ENCODE results near the gene CYTH1.

CYTH1 gene

DNA sequence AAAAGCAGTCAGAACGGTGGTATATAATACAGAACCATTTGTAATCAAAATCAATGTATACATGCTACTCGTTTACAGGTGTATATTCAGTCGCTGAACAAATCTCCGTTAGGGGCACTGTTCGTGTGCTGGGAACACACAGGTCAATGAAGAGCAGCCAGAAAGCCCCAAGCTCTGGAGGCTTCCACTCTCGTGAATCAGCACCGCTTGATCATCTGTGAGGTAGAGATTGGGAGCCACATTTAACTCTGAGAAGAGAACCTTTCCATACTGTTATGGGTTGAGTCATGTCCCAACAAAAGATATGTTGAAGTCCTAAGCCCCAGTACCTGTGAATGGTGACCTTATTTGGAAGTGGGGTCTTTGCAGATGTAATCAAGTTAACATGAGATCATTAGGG, 5.4 kb upstream of the CYTH1 start:
- TF ChIP-seq, protein P1, sequence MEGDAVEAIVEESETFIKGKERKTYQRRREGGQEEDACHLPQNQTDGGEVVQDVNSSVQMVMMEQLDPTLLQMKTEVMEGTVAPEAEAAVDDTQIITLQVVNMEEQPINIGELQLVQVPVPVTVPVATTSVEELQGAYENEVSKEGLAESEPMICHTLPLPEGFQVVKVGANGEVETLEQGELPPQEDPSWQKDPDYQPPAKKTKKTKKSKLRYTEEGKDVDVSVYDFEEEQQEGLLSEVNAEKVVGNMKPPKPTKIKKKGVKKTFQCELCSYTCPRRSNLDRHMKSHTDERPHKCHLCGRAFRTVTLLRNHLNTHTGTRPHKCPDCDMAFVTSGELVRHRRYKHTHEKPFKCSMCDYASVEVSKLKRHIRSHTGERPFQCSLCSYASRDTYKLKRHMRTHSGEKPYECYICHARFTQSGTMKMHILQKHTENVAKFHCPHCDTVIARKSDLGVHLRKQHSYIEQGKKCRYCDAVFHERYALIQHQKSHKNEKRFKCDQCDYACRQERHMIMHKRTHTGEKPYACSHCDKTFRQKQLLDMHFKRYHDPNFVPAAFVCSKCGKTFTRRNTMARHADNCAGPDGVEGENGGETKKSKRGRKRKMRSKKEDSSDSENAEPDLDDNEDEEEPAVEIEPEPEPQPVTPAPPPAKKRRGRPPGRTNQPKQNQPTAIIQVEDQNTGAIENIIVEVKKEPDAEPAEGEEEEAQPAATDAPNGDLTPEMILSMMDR (IDR thresholded peaks at IDR 0.05; ENCODE audit: low read depth, low read length): no peak
- no peak for DNase-seq (ENCODE audit: extremely low read depth, low read depth)

- DNase-seq (ENCODE audit: extremely low read depth, low read depth): no peak
- TF ChIP-seq, protein P1 (IDR thresholded peaks at IDR 0.05; ENCODE audit: low read depth, low read length): no peak
Measured at GRCh38 chr17:78785663-78786057, 3.6 kb upstream of the CYTH1 start.

GRCh38 chr17:78785011-78785662, 3.1 kb upstream of the CYTH1 start:
- TF ChIP-seq, protein P1 (IDR thresholded peaks at IDR 0.05; ENCODE audit: low read depth, low read length): no peak
- no peak for DNase-seq (ENCODE audit: extremely low read depth, low read depth)

DNA sequence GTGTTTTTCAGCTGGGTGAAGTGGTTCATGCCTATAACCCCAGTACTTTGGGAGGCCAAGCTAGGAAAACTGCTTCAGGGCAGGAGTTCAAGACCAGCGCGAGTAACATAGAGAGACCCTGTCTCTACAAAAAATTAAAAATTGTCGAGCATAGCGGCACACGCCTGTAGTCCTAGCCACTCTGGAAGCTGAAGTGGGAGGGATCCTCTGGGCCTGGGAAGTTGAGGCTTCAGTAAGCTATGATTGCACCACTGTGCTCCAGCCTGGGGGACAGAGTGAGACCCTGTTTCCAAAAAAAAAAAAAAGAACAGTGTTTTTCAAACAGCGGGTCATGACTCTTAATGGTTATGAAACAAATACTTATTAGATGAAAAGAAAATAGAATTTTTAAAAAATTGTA, 2.3 kb upstream of the CYTH1 start:
- TF ChIP-seq, protein P1 (IDR thresholded peaks at IDR 0.05; ENCODE audit: low read depth, low read length): no peak
- DNase-seq (ENCODE audit: extremely low read depth, low read depth): no peak

DNA sequence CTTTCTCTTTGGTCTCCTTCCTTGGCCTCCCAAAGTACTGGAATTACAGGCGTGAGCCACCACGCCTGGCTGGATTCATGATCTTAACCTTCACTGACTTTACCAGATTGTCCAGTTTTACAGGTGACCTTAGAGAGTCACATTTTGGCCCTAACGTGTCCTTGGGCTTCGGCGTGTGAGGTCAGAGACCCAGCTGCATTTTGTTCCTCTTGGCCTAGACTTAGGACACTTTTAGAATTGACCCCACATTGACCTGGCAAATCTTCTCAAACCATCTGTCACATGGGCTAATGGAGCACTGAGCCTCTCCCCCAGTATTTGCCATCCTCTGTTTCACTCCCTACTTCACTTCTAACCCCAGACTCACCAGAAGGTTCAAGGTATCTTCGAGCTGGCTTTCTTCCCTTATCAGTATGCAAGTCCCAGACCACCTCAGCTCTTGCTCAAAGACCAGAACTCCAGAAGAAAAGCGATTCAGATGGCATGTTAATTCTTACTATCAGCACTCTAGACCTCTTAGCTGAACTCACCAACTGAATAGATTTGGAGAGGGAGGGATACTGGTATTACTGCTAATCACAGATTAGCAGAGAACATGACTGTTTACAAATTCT, 1.7 kb upstream of the CYTH1 start:
- TF ChIP-seq, protein P1 (IDR thresholded peaks at IDR 0.05; ENCODE audit: low read depth, low read length): no peak
- no peak for DNase-seq (ENCODE audit: extremely low read depth, low read depth)

DNA sequence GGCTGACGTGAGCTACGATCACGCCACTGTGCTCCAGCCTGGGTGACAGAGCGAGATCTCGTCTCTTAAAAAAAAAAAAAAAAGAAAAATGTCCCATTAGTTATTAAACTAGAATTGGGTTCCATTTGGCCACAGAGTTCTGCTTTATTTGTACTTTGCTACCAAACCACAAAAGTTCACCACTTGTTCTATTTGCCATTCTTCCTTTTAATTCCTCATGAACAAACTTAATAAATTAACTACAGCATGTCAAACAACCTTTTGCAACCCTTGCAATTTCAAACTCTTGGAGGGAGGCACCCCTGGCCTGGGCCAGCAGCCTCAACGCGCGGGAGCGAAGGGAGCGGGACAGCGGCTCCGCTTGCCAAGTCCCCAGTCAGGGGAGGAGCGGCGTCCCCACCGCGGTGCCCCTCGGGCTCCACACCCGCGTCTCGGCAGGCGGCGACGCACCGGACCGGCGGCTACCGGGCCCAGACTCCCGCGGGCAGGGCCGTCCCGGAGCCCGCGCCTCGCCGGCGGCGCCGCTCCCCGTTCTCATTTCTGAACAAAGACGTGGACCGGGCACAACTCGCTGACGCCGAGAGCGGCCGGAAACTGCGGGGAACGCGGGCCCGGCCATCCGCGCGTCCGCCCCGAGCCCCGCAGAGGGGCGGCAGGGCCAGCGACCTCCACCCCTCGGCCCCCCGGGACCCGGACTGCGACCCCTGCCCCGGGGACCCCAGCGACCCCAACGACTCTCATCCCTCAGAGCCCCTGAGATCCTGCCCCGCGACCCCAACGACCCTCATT, 775 bp downstream of the CYTH1 start:
- DNase-seq (ENCODE audit: extremely low read depth, low read depth): no peak
- TF ChIP-seq, protein P1 (IDR thresholded peaks at IDR 0.05; ENCODE audit: low read depth, low read length): no peak

- DNase-seq (ENCODE audit: extremely low read depth, low read depth): no peak
Measured at GRCh38 chr17:78780335-78780734, 1.7 kb downstream of the CYTH1 start.

More at GRCh38 chr17:78780335-78780734, 1.7 kb downstream of the CYTH1 start:
- TF ChIP-seq, protein P1 (IDR thresholded peaks at IDR 0.05; ENCODE audit: low read depth, low read length): no peak

All from AG09319 (cell line).